ENCODE data around the gene BAG1.

BAG1 gene

GRCh38 chr9:33223696-33224095 is 40.8 kb downstream of the BAG1 start:
- Histone ChIP-seq H3K27ac (peak overlapping the region in 4 of 11 experiments; percentile 15 to 42 (median 26); a peak in 7 of 22 replicates), H3K4me1 (peaks cover 55 to 80% (median 69%) of the 10 kb centered on the region in 10 experiments), H3K4me2 (peak overlapping the region; percentile 43 to 98 (median 86); a peak in 19 of 22 replicates), H4K20me1 (no peaks in the 10 kb centered on the region), H3K4me3 (no peak overlapping the region), H3K27me3 (no peaks in the 10 kb centered on the region), H3K9ac (peak overlapping the region in 6 of 11 experiments; percentile 13 to 55 (median 32); a peak in 7 of 22 replicates), H3K9me3 (replicated peaks in 1 of 11) (no peaks in the 10 kb centered on the region), H3K36me3 (no peaks in the 10 kb centered on the region)
- no peak for TF ChIP-seq Cebpa-rat (IDR thresholded peaks at IDR 0.05)

- no peak for TF ChIP-seq Cebpa-rat (IDR thresholded peaks at IDR 0.05)
- H3K4me3 ChIP-seq: no peak overlapping the region
- H3K36me3 ChIP-seq: no peaks in the 10 kb centered on the region
- H3K27me3 ChIP-seq: no peaks in the 10 kb centered on the region
- peak overlapping the region; percentile 60 to 98 (median 90) for H3K4me2 ChIP-seq
- H4K20me1 ChIP-seq: no peaks in the 10 kb centered on the region
- H3K9me3 ChIP-seq (replicated peaks in 1 of 11): no peaks in the 10 kb centered on the region
- H3K9ac ChIP-seq: peak overlapping the region in 4 of 11 experiments; percentile 38 to 60 (median 58); a peak in 5 of 22 replicates
- peaks cover 46 to 64% (median 59%) of the 10 kb centered on the region in 10 experiments for H3K4me1 ChIP-seq
- peak overlapping the region in 5 of 11 experiments; percentile 50 to 74 (median 72); a peak in 8 of 22 replicates for H3K27ac ChIP-seq
These were observed 42.5 kb downstream of the BAG1 start for GRCh38 chr9:33222031-33222430.

GRCh38 chr9:33221568-33221884 is 43.0 kb downstream of the BAG1 start:
- H3K4me1 ChIP-seq: peaks cover 45 to 64% (median 56%) of the 10 kb centered on the region in 10 experiments
- no peaks in the 10 kb centered on the region for H3K27me3 ChIP-seq
- H3K27ac ChIP-seq: peak overlapping the region; percentile 50 to 74 (median 66); a peak in 21 of 22 replicates
- peak overlapping the region in 7 of 11 experiments; percentile 1 to 61 (median 58); a peak in 10 of 22 replicates for H3K9ac ChIP-seq
- TF ChIP-seq Cebpa-rat (IDR thresholded peaks at IDR 0.05): no peak
- no peaks in the 10 kb centered on the region for H3K36me3 ChIP-seq
- peak overlapping the region in 5 of 10 experiments; percentile 2 to 38 (median 21); a peak in 4 of 20 replicates for H3K4me3 ChIP-seq
- H4K20me1 ChIP-seq: no peaks in the 10 kb centered on the region
- peak overlapping the region; percentile 60 to 98 (median 90) for H3K4me2 ChIP-seq
- no peaks in the 10 kb centered on the region for H3K9me3 ChIP-seq (replicated peaks in 1 of 11)

- Histone ChIP-seq H4K20me1 (no peaks in the 10 kb centered on the region), H3K4me1 (peaks cover 44 to 69% (median 53%) of the 10 kb centered on the region in 10 experiments), H3K36me3 (no peaks in the 10 kb centered on the region), H3K27me3 (no peaks in the 10 kb centered on the region), H3K4me3 (peak overlapping the region in 5 of 10 experiments; percentile 2 to 38 (median 21); a peak in 5 of 20 replicates), H3K4me2 (peak overlapping the region; percentile 60 to 98 (median 90)), H3K9ac (peak overlapping the region in 9 of 11 experiments; percentile 1 to 61 (median 38); a peak in 12 of 22 replicates), H3K27ac (peak overlapping the region; percentile 50 to 74 (median 66); a peak in 21 of 22 replicates), H3K9me3 (replicated peaks in 1 of 11) (no peaks in the 10 kb centered on the region)
- no peak for TF ChIP-seq Cebpa-rat (IDR thresholded peaks at IDR 0.05)
These were observed 43.6 kb downstream of the BAG1 start for GRCh38 chr9:33220681-33221567.

- H3K4me1 ChIP-seq: peaks cover 0 to 37% (median 19%) of the 10 kb centered on the region in 10 experiments; a peak in 11 of 20 replicates
These were observed 52.7 kb downstream of the BAG1 start for GRCh38 chr9:33211695-33212393.

GRCh38 chr9:33210006-33210715 is 54.3 kb downstream of the BAG1 start:
- H3K36me3 ChIP-seq: no peaks in the 10 kb centered on the region
- H3K27ac ChIP-seq: no peak overlapping the region
- H3K27me3 ChIP-seq: no peaks in the 10 kb centered on the region
- no peaks in the 10 kb centered on the region for H4K20me1 ChIP-seq
- peaks cover 0 to 4% (median 0%) of the 10 kb centered on the region in 11 experiments; a peak in 2 of 22 replicates for H3K9me3 ChIP-seq (replicated peaks in 1 of 11)
- H3K9ac ChIP-seq: no peak overlapping the region
- TF ChIP-seq Cebpa-rat (IDR thresholded peaks at IDR 0.05): 0 out of 22 replicates have a peak, but pooled peaks of 1 of the 11 experiments have one; percentile 22
- H3K4me2 ChIP-seq: peak overlapping the region in 4 of 11 experiments; percentile 5 to 28 (median 12); a peak in 2 of 22 replicates
- H3K4me3 ChIP-seq: no peak overlapping the region
- peaks cover 0 to 24% (median 12%) of the 10 kb centered on the region in 10 experiments; a peak in 11 of 20 replicates for H3K4me1 ChIP-seq

More at GRCh38 chr9:33211695-33212393, 52.7 kb downstream of the BAG1 start:
- peaks cover 0 to 4% (median 0%) of the 10 kb centered on the region in 11 experiments; a peak in 2 of 22 replicates for H3K9me3 ChIP-seq (replicated peaks in 1 of 11)
- TF ChIP-seq Cebpa-rat (IDR thresholded peaks at IDR 0.05): no peak
- no peak overlapping the region for H3K4me3 ChIP-seq
- no peak overlapping the region for H3K9ac ChIP-seq
- peak overlapping the region in 3 of 11 experiments; percentile 2 to 16 (median 8); a peak in 2 of 22 replicates for H3K4me2 ChIP-seq
- no peaks in the 10 kb centered on the region for H3K36me3 ChIP-seq
- H3K27me3 ChIP-seq: no peaks in the 10 kb centered on the region
- no peak overlapping the region for H3K27ac ChIP-seq
- no peaks in the 10 kb centered on the region for H4K20me1 ChIP-seq

- Histone ChIP-seq H4K20me1 (no peaks in the 10 kb centered on the region), H3K9me3 (replicated peaks in 1 of 11) (peaks cover 0 to 4% (median 0%) of the 10 kb centered on the region in 11 experiments; a peak in 2 of 22 replicates), H3K4me3 (no peak overlapping the region), H3K4me1 (peaks cover 0 to 16% (median 7%) of the 10 kb centered on the region in 10 experiments; a peak in 9 of 20 replicates), H3K27ac (no peak overlapping the region), H3K4me2 (no peak overlapping the region), H3K36me3 (no peaks in the 10 kb centered on the region), H3K9ac (no peak overlapping the region), H3K27me3 (no peaks in the 10 kb centered on the region)
- TF ChIP-seq Cebpa-rat (IDR thresholded peaks at IDR 0.05): no peak
These were observed 55.1 kb downstream of the BAG1 start for GRCh38 chr9:33209394-33209793.

- Histone ChIP-seq H3K4me1 (peaks cover 21 to 49% (median 36%) of the 10 kb centered on the region in 10 experiments), H4K20me1 (no peaks in the 10 kb centered on the region), H3K9ac (peak overlapping the region in 9 of 11 experiments; percentile 12 to 48 (median 33); a peak in 11 of 22 replicates), H3K27ac (peak overlapping the region; percentile 26 to 61 (median 45); a peak in 16 of 22 replicates), H3K9me3 (replicated peaks in 1 of 11) (peaks cover 0 to 11% (median 0%) of the 10 kb centered on the region in 11 experiments; a peak in 5 of 22 replicates), H3K4me2 (peak overlapping the region; percentile 69 to 97 (median 85)), H3K36me3 (no peaks in the 10 kb centered on the region), H3K4me3 (peak overlapping the region in 2 of 10 experiments; percentile 28 to 50; a peak in 5 of 20 replicates), H3K27me3 (no peaks in the 10 kb centered on the region)
- no peak for TF ChIP-seq Cebpa-rat (IDR thresholded peaks at IDR 0.05)
These were observed 61.8 kb downstream of the BAG1 start for GRCh38 chr9:33202552-33203201.

All from BLaER1 treated with 17β-estradiol and CSF1 and Interleukin-3, amounts not matched to agents 10 nM and 100 nM (cell line).